Endothelial cell of coronary artery (primary cell): ENCODE results near the gene COPB2. TPM values are rescaled to one million over a fixed set of nuclear protein-coding genes. Genes with fewer than 3 reads are reported as not detected.

ENCODE experiments used
- total RNA-seq: library from RNA; depleted of rRNA; stranded (reverse); fragments of >200 nt; gene quantifications from 2 replicates; pipeline ENCODE4 v1.2.3, GENCODE V29; 2014

The COPB2 gene
- 246 and 269 TPM in 2 replicates for total RNA-seq

DNA sequence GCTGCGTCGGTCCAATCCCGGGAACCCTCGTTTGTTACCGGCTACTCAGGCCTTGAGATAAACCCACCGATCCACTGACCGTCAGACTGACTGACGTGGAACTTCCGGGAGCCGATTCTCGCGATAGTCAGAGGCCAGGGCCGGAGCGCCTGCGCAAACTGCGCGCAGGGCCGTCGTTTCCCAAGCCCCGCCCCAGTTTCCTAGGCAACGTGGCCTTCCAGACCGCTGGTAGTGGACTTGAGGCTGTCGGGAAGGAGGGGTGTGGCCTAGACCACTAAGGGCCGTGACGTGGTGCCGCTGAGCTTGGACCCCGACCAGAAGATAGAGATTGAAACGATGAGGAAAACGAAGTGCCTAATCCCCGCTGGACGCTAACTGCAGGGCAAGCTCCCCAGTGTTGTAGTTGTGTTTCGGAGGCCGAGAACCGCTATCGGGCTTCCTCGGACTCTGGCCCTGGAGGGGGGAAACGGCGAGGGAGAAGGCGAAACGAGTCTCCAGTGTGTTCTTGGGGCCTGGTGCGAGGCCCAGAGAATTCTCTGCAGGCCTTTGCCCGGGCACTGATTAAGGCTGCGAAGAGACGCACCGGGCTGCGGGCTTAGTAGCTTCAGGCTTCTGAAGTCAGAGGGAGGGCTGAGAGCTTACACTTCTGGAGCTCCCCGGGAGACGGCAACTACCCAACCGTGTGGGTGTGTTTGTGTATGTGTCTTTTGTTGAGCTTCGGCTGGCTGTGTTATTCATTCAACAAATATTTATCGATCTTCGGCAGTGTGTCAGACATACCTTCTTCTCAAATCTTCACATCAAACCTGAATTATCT lies at the start of gene COPB2:
Gene COPB2, minus strand, starts transcription at position 96 of the 817 bp plus-strand sequence. CDS start 97 bp downstream, outside the sequence.

GRCh38 chr3:139343895-139344856 lies 45.3 kb downstream of the COPB2 start, which contains the start of gene MRPS22:
Gene MRPS22, plus strand, starts transcription at chr3:139344020. Its CDS starts 7 bp downstream, at chr3:139344027.

Other genes with a start within 250 kb of the COPB2 start
- 79.2 and 79.7 TPM in 2 replicates for gene MRPS22, start 45.6 kb downstream of the COPB2 start, total RNA-seq
- not detected in 2 replicates for gene RBP2, start 86.9 kb upstream of the COPB2 start, total RNA-seq
- gene RBP1, start 150.1 kb upstream of the COPB2 start, total RNA-seq, result 0.19 and 3.1 TPM in 2 replicates